Ovary (tissue), 9 donors: ENCODE results near the gene SMG9. TPM values are rescaled to one million over a fixed set of nuclear protein-coding genes. Genes with fewer than 3 reads are reported as not detected.

Experiments used
- DNase-seq, 5 donors: peaks; one replicate each; pipeline ENCODE4 v3.0.0-alpha.2; 2019 to 2020
- H3K27ac ChIP-seq, 2 donors: fragments of 200-600 bp; one replicate each; pipeline versions ENCODE4 v1.5.1 to v1.8.0; 2019 to 2022
- H3K27me3 ChIP-seq: fragments of 200-600 bp; one replicate; pipeline ENCODE4 v1.8.0; 2022
- H3K36me3 ChIP-seq: fragments of 200-600 bp; sonication (generic); one replicate; pipeline ENCODE4 v1.5.1; 2019
- H3K4me1 ChIP-seq: one replicate; pipeline ENCODE4 v1.8.1; 2013; ENCODE audit warnings: mild to moderate bottlenecking, moderate library complexity; ENCODE audit not compliant: insufficient read depth
- H3K4me3 ChIP-seq: fragments of 200-600 bp; sonication (generic); one replicate; pipeline ENCODE4 v1.5.1; 2017
- H3K9me3 ChIP-seq, 2 donors: fragments of 200-600 bp in 1 of 2; sonication (generic) in 1 of 2; one replicate each; pipeline versions ENCODE4 v1.5.1 to v1.8.1; 2013 to 2019; ENCODE audit warnings: mild to moderate bottlenecking in 1 of 2, moderate library complexity in 1 of 2
- CTCF ChIP-seq, 3 donors: fragments of 450-650 bp in 2 of 3; fragments of 200-600 bp in 1 of 3; IDR thresholded peaks; one replicate each; pipeline versions ENCODE4 v1.5.1 to v1.8.0; 2016 to 2022; ENCODE audit warnings: antibody characterized with exemption in 3 of 3, mild to moderate bottlenecking in 1 of 3
- EP300 ChIP-seq: sonication (generic); formaldehyde crosslinking; IDR thresholded peaks from one replicate; pipeline ENCODE4 v1.6.1; 2017; ENCODE audit warnings: antibody characterized with exemption
- POLR2A ChIP-seq: fragments of 450-650 bp; IDR thresholded peaks from one replicate; pipeline ENCODE4 v1.6.1; 2017; ENCODE audit warnings: antibody characterized with exemption, mild to moderate bottlenecking, moderate library complexity
- WGBS, 3 donors: extraction: QIAGEN DNeasy Blood & Tissue Kit in 1 of 3; methylation state at CpG; one replicate each; pipeline versions ENCODE4 v1.1.5 to v1.1.7; 2013 to 2017; 5-methylcytosine and 5-hydroxymethylcytosine counted together
- intact Hi-C, 4 donors: fragments of 100-400 bp; cut with DNase I; formaldehyde crosslinking; loops; one replicate each; pipeline versions ENCODE4 v1.11.0 to v1.15.1; 2022 to 2023
- polyA plus RNA-seq, 2 donors: library from polyadenylated mRNA; stranded (reverse); fragments of 200-250 nt in 1 of 2; fragments of 350-450 nt in 1 of 2; fragmentation: Illumina TruSeq in 1 of 2; extraction: RNeasy Lipid Tissue Mini Kit (QIAGEN cat#74804) in 1 of 2; gene quantifications; one replicate each; pipeline ENCODE4 v1.2.3, GENCODE V29; 2013 to 2014
- total RNA-seq, 7 donors: library from RNA; depleted of rRNA in 2 of 7; stranded (reverse); fragments of >200 nt in 2 of 7; fragmentation: NEBNext Ultra II Directional in 3 of 7; extraction: Animal tissue kit (Norgen Biotek cat#: 25700) in 3 of 7; gene quantifications; one replicate each; pipeline versions ENCODE4 v1.1.0 to v1.2.4, GENCODE V29; 2016 to 2023
- donor health status: DM: no; HTN: no; CAD: no; lungs with moderate emphysema.
- donor health status: DM: no; HTN: no; CAD: no.
- donor health status: Bipolar disorder and iron deficiency.
- donor health status: DM: yes; HTN: yes; CAD: no.
- donor health status: DM: no; HTN: no; CAD: no.
- donor health status: DM: yes; HTN: yes; CAD: no.

Gene SMG9
- total and polyA plus RNA-seq, 9 donors: 13.9 to 34.8 (median 23.9) TPM

DNA sequence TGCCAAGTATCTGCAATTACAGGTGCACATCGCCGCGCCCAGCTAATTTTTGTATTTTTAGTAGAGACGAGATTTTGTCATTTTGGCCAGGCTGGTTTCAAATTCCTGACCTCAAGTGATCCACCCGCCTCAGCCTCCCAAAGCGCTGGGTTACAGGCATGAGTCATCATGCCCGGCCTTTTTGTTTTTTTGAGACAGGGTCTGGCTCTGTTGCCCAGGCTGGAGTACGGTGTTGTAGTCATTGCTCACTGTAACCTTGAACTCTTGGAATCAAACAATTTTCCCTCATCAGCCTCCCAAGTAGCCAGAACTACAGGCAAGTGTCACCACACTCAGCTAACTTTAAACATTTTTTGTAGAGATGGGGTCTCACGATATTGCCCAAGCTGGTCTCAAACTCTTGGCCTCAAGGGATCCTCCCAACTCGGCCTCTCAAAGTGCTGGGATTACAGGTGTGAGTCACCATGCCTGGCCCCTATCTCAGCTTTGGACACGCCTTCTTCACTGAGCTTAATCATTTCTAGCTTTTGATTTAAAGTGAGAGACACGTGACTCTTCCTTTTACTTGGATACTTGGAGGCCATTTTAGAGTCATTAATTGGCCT is 42.9 kb downstream of the SMG9 start:
- intact Hi-C loops: no loop called here

GRCh38 chr19:43708716-43709115 is 46.0 kb downstream of the SMG9 start:
- Histone ChIP-seq H3K36me3 (no peaks in the 10 kb centered on the region), H3K9me3 (peaks cover 0 to 7% of the 10 kb centered on the region in 2 donors), H3K4me1 (no peaks in the 10 kb centered on the region), H3K4me3 (no peak overlapping the region), H3K27me3 (no peaks in the 10 kb centered on the region), H3K27ac (no peak overlapping the region)
- intact Hi-C loops: no loop called here
- 59 to 89% (median 70%) methylated on average over 2 of the region's 2 CpGs for WGBS, 3 donors
- TF ChIP-seq CTCF (IDR thresholded peaks at IDR 0.05) (no peak), EP300 (no peak), POLR2A (no peak)
- DNase-seq: no peak

More for the DNA sequence above, 42.9 kb downstream of the SMG9 start:
- H3K36me3 ChIP-seq: no peaks in the 10 kb centered on the region
- 66 to 73% (median 67%) methylated on average over 12 of the region's 12 CpGs for WGBS, 3 donors
- peaks cover 0 to 7% of the 10 kb centered on the region in 2 donors for H3K9me3 ChIP-seq
- no peak for TF ChIP-seq EP300
- H3K27ac ChIP-seq: no peak overlapping the region
- no peaks in the 10 kb centered on the region for H3K4me1 ChIP-seq
- DNase-seq: no peak
- H3K4me3 ChIP-seq: no peak overlapping the region
- H3K27me3 ChIP-seq: no peaks in the 10 kb centered on the region

DNA sequence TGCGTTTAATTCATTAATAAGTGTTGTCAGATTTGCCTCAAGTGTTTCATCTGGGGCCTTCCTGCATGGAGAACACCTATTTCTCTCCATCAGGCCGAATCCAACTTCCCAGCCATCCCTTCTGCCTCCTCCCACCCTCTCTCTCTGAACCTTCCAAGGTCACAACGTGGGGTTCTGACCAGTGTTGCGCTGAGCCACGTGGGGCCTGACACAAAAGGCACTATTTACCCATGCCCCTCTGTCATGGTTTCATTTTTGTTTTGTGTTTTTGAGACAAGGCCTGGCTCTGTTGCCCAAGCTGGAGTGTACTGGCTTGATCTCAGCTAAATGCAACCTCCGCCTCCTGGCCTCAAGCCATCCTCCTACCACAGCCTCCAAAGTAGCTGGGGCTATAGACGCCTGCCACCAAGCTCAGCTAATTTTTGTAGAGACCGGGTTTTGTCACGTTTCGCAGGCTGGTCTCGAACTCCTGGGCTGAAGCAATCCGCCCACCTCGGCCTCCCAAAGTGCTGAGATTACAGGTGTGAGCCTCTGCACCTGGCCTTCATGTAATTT is 47.5 kb downstream of the SMG9 start:
- Histone ChIP-seq H3K27ac (no peak overlapping the region), H3K4me1 (no peaks in the 10 kb centered on the region), H3K27me3 (no peaks in the 10 kb centered on the region), H3K4me3 (no peak overlapping the region), H3K9me3 (peaks cover 0 to 7% of the 10 kb centered on the region in 2 donors), H3K36me3 (no peaks in the 10 kb centered on the region)
- no peak for TF ChIP-seq EP300
- TF ChIP-seq CTCF (IDR thresholded peaks at IDR 0.05): no peak
- TF ChIP-seq POLR2A: no peak
- DNase-seq: no peak
- intact Hi-C loops: no loop called here
- 71 to 73% (median 72%) methylated on average over 13 of the region's 13 CpGs for WGBS, 3 donors

DNA sequence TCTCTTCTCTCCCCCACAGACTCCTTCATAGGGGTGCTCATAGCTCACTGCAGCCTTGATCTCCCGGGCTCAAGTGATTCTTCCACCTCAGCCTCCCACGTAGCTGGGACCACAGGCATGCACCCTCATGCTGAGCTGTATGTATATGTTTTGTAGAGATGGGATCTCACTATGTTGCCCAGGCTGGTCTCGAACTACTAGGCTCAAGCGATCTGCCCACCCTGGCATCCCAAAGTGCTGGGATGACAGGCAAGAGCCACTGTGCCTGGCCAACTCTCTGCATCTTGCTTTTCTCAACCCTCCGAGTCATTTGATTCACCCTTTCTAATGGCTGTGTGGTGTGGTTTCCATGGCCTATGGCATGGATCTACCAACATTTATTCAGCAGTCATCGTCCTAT is 49.0 kb downstream of the SMG9 start:
- H3K27me3 ChIP-seq: no peaks in the 10 kb centered on the region
- intact Hi-C loops: no loop called here
- TF ChIP-seq CTCF (IDR thresholded peaks at IDR 0.05) (no peak), POLR2A (no peak), EP300 (no peak)
- H3K36me3 ChIP-seq: no peaks in the 10 kb centered on the region
- peaks cover 0 to 7% of the 10 kb centered on the region in 2 donors for H3K9me3 ChIP-seq
- H3K4me3 ChIP-seq: no peak overlapping the region
- no peaks in the 10 kb centered on the region for H3K4me1 ChIP-seq
- no peak for DNase-seq
- 62 to 77% (median 65%) methylated on average over 6 of the region's 6 CpGs for WGBS, 3 donors
- H3K27ac ChIP-seq: no peak overlapping the region

DNA sequence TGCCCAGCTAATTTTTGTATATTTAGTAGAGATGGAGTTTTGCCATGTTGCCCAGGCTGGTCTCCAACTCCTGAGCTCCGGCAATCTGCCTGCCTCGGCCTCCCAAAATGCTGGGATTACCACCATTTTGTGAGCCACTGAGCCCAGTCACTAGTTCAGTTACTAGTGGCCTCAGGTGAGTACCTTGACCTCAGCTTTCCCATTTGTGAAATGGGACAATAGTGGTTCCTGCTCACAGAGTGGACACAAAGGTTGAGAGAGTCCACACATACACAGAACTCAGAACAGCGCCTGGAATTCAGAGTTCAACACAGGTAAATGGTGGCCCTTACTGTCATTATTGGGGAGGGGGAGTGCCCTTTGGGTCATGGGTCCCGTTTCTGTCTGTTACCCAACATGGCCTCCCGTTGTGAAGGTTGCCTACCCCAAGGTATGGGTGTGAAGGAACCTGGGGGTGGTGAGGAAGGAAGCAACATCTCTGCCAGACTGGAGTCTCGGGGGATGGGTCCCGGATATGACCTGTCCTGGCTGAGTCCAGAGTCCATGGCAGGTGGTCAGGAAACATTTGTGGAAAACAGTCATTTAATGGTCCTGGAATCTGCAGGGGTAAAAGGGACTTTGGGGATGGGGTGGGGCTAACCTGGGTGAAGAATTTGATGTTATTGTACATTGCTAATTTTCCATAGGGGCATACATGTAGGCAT is 50.6 kb downstream of the SMG9 start:
- Histone ChIP-seq H3K36me3 (no peaks in the 10 kb centered on the region), H3K4me3 (no peak overlapping the region), H3K9me3 (peaks cover 0 to 6% of the 10 kb centered on the region in 2 donors), H3K4me1 (no peaks in the 10 kb centered on the region), H3K27me3 (no peaks in the 10 kb centered on the region), H3K27ac (no peak overlapping the region)
- DNase-seq: no peak
- 72 to 76% (median 76%) methylated on average over 7 of the region's 7 CpGs for WGBS, 3 donors
- TF ChIP-seq CTCF (IDR thresholded peaks at IDR 0.05): no peak
- no peak for TF ChIP-seq EP300
- no peak for TF ChIP-seq POLR2A
- intact Hi-C loops: no loop called here
